Thyroid gland (tissue), 4 donors: Measurements from ENCODE around the gene VPS35. TPM values are rescaled to one million over a fixed set of nuclear protein-coding genes. Genes with fewer than 3 reads are reported as not detected.

Experiments used
- DNase-seq, 2 donors: peaks; one replicate each; pipeline ENCODE4 v3.0.0-alpha.2; 2019
- H3K27ac ChIP-seq, 3 donors: fragments of 200-600 bp; sonication (generic); 1 replicate in 2 of 3; 2 replicates in 1 of 3; pipeline ENCODE4 v1.5.1; 2016 to 2019; ENCODE audit warnings: mild to moderate bottlenecking in 1 of 3, moderate library complexity in 1 of 3
- H3K27me3 ChIP-seq: fragments of 200-600 bp; sonication (generic); one replicate; pipeline ENCODE4 v1.5.1; 2019
- H3K36me3 ChIP-seq, 2 donors: fragments of 200-600 bp; sonication (generic); one replicate each; pipeline ENCODE4 v1.5.1; 2016 to 2019
- H3K4me1 ChIP-seq, 2 donors: fragments of 200-600 bp; sonication (generic); one replicate each; pipeline ENCODE4 v1.5.1; 2017 to 2019
- H3K4me3 ChIP-seq, 3 donors: fragments of 200-600 bp; sonication (generic); replicated peaks in 1 of 3; 1 replicate in 2 of 3; 2 replicates in 1 of 3; pipeline ENCODE4 v1.5.1; 2016; ENCODE audit warnings: mild to moderate bottlenecking in 1 of 3
- H3K9me3 ChIP-seq: fragments of 200-600 bp; sonication (generic); one replicate; pipeline ENCODE4 v1.5.1; 2017
- CTCF ChIP-seq, 6 experiments: fragments of 200-600 bp in 3 of 6; fragments of 450-650 bp in 3 of 6; sonication (generic) in 3 of 6; IDR thresholded peaks; one replicate each; pipeline ENCODE4 v1.5.1; 2016 to 2019; ENCODE audit warnings: antibody characterized with exemption in 6 of 6, mild to moderate bottlenecking in 2 of 6, inconsistent platforms in 1 of 6, moderate library complexity in 1 of 6
- POLR2A ChIP-seq, 2 donors: fragments of 450-650 bp; IDR thresholded peaks; one replicate each; pipeline ENCODE4 v1.6.1; 2017; ENCODE audit warnings: antibody characterized with exemption in 2 of 2, mild to moderate bottlenecking in 2 of 2, moderate library complexity in 1 of 2
- WGBS, 2 donors: methylation state at CpG; one replicate each; pipeline ENCODE4 v1.1.5; 2017; 5-methylcytosine and 5-hydroxymethylcytosine counted together
- intact Hi-C: fragments of 100-400 bp; cut with DNase I; formaldehyde crosslinking; loops from one replicate; pipeline ENCODE4 v1.15.1; 2023
- total RNA-seq, 4 donors: library from RNA; depleted of rRNA; stranded (reverse); fragments of >200 nt; gene quantifications; one replicate each; pipeline ENCODE4 v1.2.3, GENCODE V29; 2016

The VPS35 gene
- total RNA-seq, 4 donors from 2014 or later = 52.8 to 71.6 (median 62.6) TPM

DNA sequence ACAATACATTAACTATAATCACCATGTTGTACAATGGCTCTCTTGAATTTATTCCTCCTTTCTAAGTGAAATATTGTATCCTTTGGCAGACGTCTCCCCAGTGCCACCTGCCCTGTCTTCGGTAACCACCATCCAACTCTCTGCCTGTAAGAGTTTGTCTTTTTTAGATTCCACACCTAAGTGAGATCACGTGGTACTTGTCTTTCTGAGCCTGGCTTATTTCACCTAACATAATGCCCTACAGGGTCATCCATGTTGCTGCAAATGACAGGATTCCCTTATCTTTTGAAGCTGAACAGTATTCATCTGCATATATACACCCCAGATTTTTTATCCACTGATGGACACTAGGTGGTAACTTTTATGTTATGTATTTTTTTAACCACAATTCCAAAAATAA, 24.7 kb upstream of the VPS35 start:
- no peak overlapping the region for H3K27ac ChIP-seq
- no peaks in the 10 kb centered on the region for H3K27me3 ChIP-seq
- H3K4me1 ChIP-seq = no peaks in the 10 kb centered on the region
- H3K9me3 ChIP-seq = no peaks in the 10 kb centered on the region
- no peak for TF ChIP-seq POLR2A (IDR thresholded peaks at IDR 0.05)
- TF ChIP-seq CTCF (IDR thresholded peaks at IDR 0.05) = no peak
- DNase-seq = no peak
- intact Hi-C loops = no loop called here
- H3K36me3 ChIP-seq = no peaks in the 10 kb centered on the region
- 70 to 71% methylated on average over 3 of the region's 3 CpGs for WGBS, 2 donors
- H3K4me3 ChIP-seq = no peak overlapping the region

GRCh38 chr16:46712911-46713310, 23.9 kb upstream of the VPS35 start:
- Histone ChIP-seq H3K36me3 (no peaks in the 10 kb centered on the region), H3K4me3 (no peak overlapping the region), H3K9me3 (no peaks in the 10 kb centered on the region), H3K27me3 (no peaks in the 10 kb centered on the region), H3K27ac (no peak overlapping the region), H3K4me1 (no peaks in the 10 kb centered on the region)
- 81 to 86% methylated on average over 3 of the region's 3 CpGs for WGBS, 2 donors
- intact Hi-C loops = no loop called here
- TF ChIP-seq POLR2A (IDR thresholded peaks at IDR 0.05) = no peak
- TF ChIP-seq CTCF (IDR thresholded peaks at IDR 0.05) = no peak
- DNase-seq = no peak

DNA sequence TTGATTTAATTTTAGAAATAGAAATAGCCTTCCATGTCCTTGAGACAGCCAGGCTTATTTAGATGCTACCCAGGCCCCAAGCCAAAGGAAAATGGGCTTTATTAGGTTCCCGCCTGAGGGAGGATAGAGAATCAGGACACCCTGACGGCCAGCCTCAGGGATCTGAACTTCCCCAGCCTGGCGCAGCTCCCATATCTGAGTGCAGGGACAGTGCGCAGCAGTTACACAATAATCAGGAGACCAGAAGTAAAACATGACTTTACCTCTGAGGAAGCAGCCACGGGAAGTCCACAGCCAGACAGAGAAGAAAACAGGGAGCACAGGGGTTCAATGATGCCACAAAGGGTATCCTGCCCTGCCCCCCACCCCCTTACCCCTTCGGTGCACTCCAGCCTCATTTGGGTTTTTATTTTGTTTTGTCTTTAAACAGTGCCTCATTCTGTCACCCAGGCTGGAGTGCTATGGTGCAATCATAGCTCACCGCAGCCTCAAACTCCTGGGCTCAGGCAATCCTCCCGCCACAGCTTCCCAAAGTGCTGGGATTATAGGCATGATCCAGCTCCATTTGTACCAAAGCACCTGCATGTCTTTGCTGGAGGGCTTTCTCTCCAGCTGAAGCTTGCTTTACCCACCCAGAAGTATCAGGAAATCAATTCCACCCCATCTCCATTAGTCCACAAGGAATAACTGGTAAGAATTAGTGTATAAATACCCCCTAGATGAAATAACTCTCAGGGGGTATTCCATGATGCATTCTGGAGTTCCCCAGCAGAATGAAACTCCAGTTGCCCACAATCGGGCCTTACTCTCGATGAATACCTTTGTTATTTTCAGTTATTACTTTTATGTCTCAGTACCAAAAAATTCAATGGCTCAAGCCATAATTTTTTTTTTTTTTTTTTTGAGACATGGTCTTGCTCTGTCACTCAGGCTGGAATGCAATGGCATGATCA, 22.4 kb upstream of the VPS35 start:
- no peak for DNase-seq
- H3K36me3 ChIP-seq = no peaks in the 10 kb centered on the region
- 82 to 94% methylated on average over 10 of the region's 10 CpGs for WGBS, 2 donors
- H3K4me3 ChIP-seq = no peak overlapping the region
- TF ChIP-seq POLR2A (IDR thresholded peaks at IDR 0.05) (no peak), CTCF (IDR thresholded peaks at IDR 0.05) (no peak)
- H3K4me1 ChIP-seq = no peaks in the 10 kb centered on the region
- H3K27me3 ChIP-seq = no peaks in the 10 kb centered on the region
- intact Hi-C loops = no loop called here
- H3K27ac ChIP-seq = no peak overlapping the region
- H3K9me3 ChIP-seq = no peaks in the 10 kb centered on the region

DNA sequence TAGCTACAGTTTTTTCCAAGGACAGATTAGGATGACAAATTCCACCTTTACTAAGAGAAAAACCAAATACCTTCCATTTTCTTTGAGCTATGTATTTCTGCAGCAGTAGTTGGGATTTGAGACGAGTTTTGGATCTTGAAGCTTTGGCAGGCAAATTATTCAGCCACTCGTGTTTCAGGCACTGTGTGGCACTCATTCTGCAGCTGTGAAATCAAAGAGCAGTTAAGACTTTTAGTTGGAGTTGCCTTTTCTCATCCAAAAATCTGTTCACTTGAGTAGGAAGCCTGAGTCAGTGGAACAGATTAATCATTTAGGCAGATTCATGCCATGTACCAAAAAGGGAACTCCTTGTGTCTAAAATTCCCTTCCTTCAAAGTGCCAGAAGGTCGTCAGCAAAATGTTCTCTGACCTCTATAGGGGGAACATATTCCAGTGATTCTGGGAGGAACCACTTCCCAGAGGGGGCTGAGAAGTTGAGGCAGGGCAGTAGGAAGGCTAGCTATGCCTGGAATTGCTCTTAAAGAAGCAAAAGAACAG, 20.6 kb upstream of the VPS35 start:
- Histone ChIP-seq H3K9me3 (no peaks in the 10 kb centered on the region), H3K36me3 (no peaks in the 10 kb centered on the region), H3K27me3 (no peaks in the 10 kb centered on the region), H3K27ac (no peak overlapping the region), H3K4me1 (no peaks in the 10 kb centered on the region), H3K4me3 (no peak overlapping the region)
- intact Hi-C loops = no loop called here
- WGBS, 2 donors = 48 to 57% methylated on average over 3 of the region's 3 CpGs
- DNase-seq = no peak
- no peak for TF ChIP-seq CTCF (IDR thresholded peaks at IDR 0.05)
- no peak for TF ChIP-seq POLR2A (IDR thresholded peaks at IDR 0.05)

DNA sequence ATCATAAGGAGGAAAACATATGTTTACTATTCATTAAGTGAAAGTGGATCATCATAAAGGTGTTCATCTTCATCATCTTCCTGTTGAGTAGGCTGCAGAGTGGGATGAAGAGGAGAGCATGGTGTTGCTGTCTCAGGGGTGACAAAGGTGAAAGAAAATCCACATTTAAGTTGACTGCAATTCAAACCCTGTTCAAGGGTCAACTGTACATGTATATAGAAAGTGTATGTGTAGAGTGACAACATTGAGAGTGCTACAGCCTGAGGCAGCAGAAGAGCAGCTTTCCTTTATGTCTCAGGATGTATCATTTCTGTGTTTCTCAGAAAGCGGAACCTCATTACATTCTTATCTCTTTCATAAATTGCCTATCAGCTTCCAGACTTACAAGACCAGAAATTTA, 17.7 kb upstream of the VPS35 start:
- intact Hi-C loops = no loop called here
- Histone ChIP-seq H3K4me3 (no peak overlapping the region), H3K27me3 (no peaks in the 10 kb centered on the region), H3K27ac (no peak overlapping the region), H3K36me3 (no peaks in the 10 kb centered on the region), H3K4me1 (no peaks in the 10 kb centered on the region), H3K9me3 (no peaks in the 10 kb centered on the region)
- TF ChIP-seq CTCF (IDR thresholded peaks at IDR 0.05) (no peak), POLR2A (IDR thresholded peaks at IDR 0.05) (no peak)
- DNase-seq = no peak
- 0 to 6% methylated on average over 1 of the region's 1 CpG for WGBS, 2 donors
